Measurements from ENCODE around the gene RBM48. TPM values are rescaled to one million over a fixed set of nuclear protein-coding genes. Genes with fewer than 3 reads are reported as not detected.

The RBM48 gene
- total and polyA plus RNA-seq, 10 donors: 6.6 to 28.3 (median 18.8) TPM

- H3K4me1 ChIP-seq: peaks cover 31 to 80% (median 60%) of the 10 kb centered on the region in 6 donors
- H3K9me3 ChIP-seq: no peaks in the 10 kb centered on the region
- no peak overlapping the region for H3K4me3 ChIP-seq
- H3K36me3 ChIP-seq: peaks cover 0 to 4% (median 0%) of the 10 kb centered on the region in 6 donors
- TF ChIP-seq, protein P1, sequence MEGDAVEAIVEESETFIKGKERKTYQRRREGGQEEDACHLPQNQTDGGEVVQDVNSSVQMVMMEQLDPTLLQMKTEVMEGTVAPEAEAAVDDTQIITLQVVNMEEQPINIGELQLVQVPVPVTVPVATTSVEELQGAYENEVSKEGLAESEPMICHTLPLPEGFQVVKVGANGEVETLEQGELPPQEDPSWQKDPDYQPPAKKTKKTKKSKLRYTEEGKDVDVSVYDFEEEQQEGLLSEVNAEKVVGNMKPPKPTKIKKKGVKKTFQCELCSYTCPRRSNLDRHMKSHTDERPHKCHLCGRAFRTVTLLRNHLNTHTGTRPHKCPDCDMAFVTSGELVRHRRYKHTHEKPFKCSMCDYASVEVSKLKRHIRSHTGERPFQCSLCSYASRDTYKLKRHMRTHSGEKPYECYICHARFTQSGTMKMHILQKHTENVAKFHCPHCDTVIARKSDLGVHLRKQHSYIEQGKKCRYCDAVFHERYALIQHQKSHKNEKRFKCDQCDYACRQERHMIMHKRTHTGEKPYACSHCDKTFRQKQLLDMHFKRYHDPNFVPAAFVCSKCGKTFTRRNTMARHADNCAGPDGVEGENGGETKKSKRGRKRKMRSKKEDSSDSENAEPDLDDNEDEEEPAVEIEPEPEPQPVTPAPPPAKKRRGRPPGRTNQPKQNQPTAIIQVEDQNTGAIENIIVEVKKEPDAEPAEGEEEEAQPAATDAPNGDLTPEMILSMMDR (IDR thresholded peaks at IDR 0.05 in 8 of 11, conservative IDR thresholded peaks at IDR 0.05 in 3 of 11): no peak
- TF ChIP-seq POLR2A (IDR thresholded peaks at IDR 0.05) (no peak), POLR2AphosphoS5 (IDR thresholded peaks at IDR 0.05) (no peak)
- WGBS, 5 donors: 71 to 80% (median 77%) methylated on average over 4 of the region's 4 CpGs
- intact Hi-C loops (cut with DNase I; ENCODE audit: low total_unique reads): no loop called here
- DNase-seq: no peak
- H3K27ac ChIP-seq: no peak overlapping the region
- H3K27me3 ChIP-seq (replicated peaks in 1 of 7): no peaks in the 10 kb centered on the region
Measured at GRCh38 chr7:92586841-92587240, 58.2 kb downstream of the RBM48 start.

Other genes with a start within 250 kb of the RBM48 start
- gene GATAD1, start 81.3 kb upstream of the RBM48 start, total RNA-seq: 10 to 100 TPM; 23.3 to 56.9 (median 43.4) TPM
- gene GATAD1, start 81.3 kb upstream of the RBM48 start, polyA plus RNA-seq: 10 to 100 TPM; 14.2 to 18.1 (median 17.5) TPM
- gene ERVW-1, start 50.8 kb upstream of the RBM48 start, total RNA-seq: not detected
- not detected for gene ERVW-1, start 50.8 kb upstream of the RBM48 start, polyA plus RNA-seq
- 10 to 100 TPM; 15.1 to 37.4 (median 23.8) TPM for gene PEX1, start 275 bp upstream of the RBM48 start, total RNA-seq
- 10 to 100 TPM; 13.1 to 20.0 (median 13.3) TPM for gene PEX1, start 275 bp upstream of the RBM48 start, polyA plus RNA-seq
- gene FAM133B, start 61.6 kb downstream of the RBM48 start, total RNA-seq: 10 to 100 TPM; 24.8 to 37.6 (median 27.4) TPM
- 10 to 100 TPM; 20.0 to 26.3 (median 20.0) TPM for gene FAM133B, start 61.6 kb downstream of the RBM48 start, polyA plus RNA-seq